Adrenal gland (tissue), 12 donors: ENCODE data around the gene CDK4. TPM values are rescaled to one million over a fixed set of nuclear protein-coding genes. Genes with fewer than 3 reads are reported as not detected.
"Not testable (repeated sequence)": the region's sequence is repeated elsewhere in the genome, so short reads cannot be mapped to it uniquely, and the experiment has no call there.

Source experiments
- DNase-seq, 7 donors: peaks; one replicate each; pipeline ENCODE4 v3.0.0-alpha.2; 2019 to 2020
- H3K27ac ChIP-seq, 5 donors: fragments of 200-600 bp; sonication (generic) in 4 of 5; 1 replicate in 3 of 5; 2 replicates in 2 of 5; pipeline versions ENCODE4 v1.5.1 to v1.8.0; 2016 to 2020; ENCODE audit warnings: mild to moderate bottlenecking in 1 of 5
- H3K27me3 ChIP-seq: fragments of 200-600 bp; 2 replicates; pipeline ENCODE4 v1.8.0; 2021
- H3K36me3 ChIP-seq, 2 donors: fragments of 200-600 bp; replicated peaks in 1 of 2; 1 replicate in 1 of 2; 2 replicates in 1 of 2; pipeline versions ENCODE4 v1.5.1 to v1.8.0; 2018 to 2022
- H3K4me1 ChIP-seq, 2 donors: fragments of 200-600 bp; replicated peaks in 1 of 2; 1 replicate in 1 of 2; 2 replicates in 1 of 2; pipeline versions ENCODE4 v1.5.1 to v1.8.0; 2018 to 2021
- H3K4me3 ChIP-seq, 4 donors: fragments of 200-600 bp; sonication (generic) in 3 of 4; one replicate each; pipeline ENCODE4 v1.5.1; 2016 to 2018
- H3K9me3 ChIP-seq, 3 donors: fragments of 200-600 bp; sonication (generic) in 1 of 3; replicated peaks in 1 of 3; 1 replicate in 2 of 3; 2 replicates in 1 of 3; pipeline versions ENCODE4 v1.5.1 to v1.8.0; 2016 to 2021
- CTCF ChIP-seq, 6 experiments: fragments of 450-650 bp in 4 of 6; fragments of 200-600 bp in 2 of 6; sonication (generic) in 1 of 6; IDR thresholded peaks; 1 replicate in 5 of 6; 2 replicates in 1 of 6; pipeline versions ENCODE4 v1.5.1 to v1.8.0; 2016 to 2021; ENCODE audit warnings: antibody characterized with exemption in 6 of 6, mild to moderate bottlenecking in 2 of 6, moderate library complexity in 1 of 6
- POLR2A ChIP-seq, 2 donors: fragments of 450-650 bp; IDR thresholded peaks; one replicate each; pipeline ENCODE4 v1.6.1; 2017; ENCODE audit warnings: antibody characterized with exemption in 2 of 2, mild to moderate bottlenecking in 2 of 2, moderate library complexity in 1 of 2
- WGBS, 4 donors: extraction: QIAGEN DNeasy Blood & Tissue Kit in 2 of 4; methylation state at CpG; one replicate each; pipeline versions ENCODE4 v1.1.5 to v1.1.7; 2013 to 2017; 5-methylcytosine and 5-hydroxymethylcytosine counted together
- intact Hi-C, 2 donors: fragments of 100-400 bp; cut with DNase I; formaldehyde crosslinking; loops; one replicate each; pipeline versions ENCODE4 v1.14.1 to v1.15.0; 2022 to 2023
- polyA plus RNA-seq, 3 donors: library from polyadenylated mRNA; stranded (reverse); fragments of 200-250 nt in 2 of 3; fragments of 350-450 nt in 1 of 3; fragmentation: Illumina TruSeq in 1 of 3; extraction: RNeasy Lipid Tissue Mini Kit (QIAGEN cat#74804) in 1 of 3; gene quantifications; one replicate each; pipeline ENCODE4 v1.2.3, GENCODE V29; 2013 to 2014
- total RNA-seq, 9 donors: library from RNA; depleted of rRNA in 4 of 9; stranded (reverse); fragments of >200 nt in 4 of 9; fragments of 120-200 nt in 1 of 9; fragmentation: NEBNext Ultra II Directional in 1 of 9; extraction: Animal tissue kit (Norgen Biotek cat#: 25700) in 1 of 9; gene quantifications; one replicate each; pipeline versions ENCODE4 v1.1.0 to v1.2.4, GENCODE V29; 2013 to 2023
- donor health status: healthy with polysubstance abuse.
- donor health status: Bipolar disorder and iron deficiency.
- donor health status: DM: yes; HTN: yes; CAD: no.
- donor health status: DM: no; HTN: no; CAD: no.
- donor health status: DM: no; HTN: no; CAD: no.
- donor health status: DM: yes; HTN: yes; CAD: no.

Gene CDK4
- total and polyA plus RNA-seq, 12 donors = 46.8 to 197 (median 139) TPM

- H3K9me3 ChIP-seq = no peaks in the 10 kb centered on the region
- WGBS, 4 donors = 95 to 97% (median 96%) methylated on average over 20 to 22 of the region's 22 CpGs
Observed at GRCh38 chr12:57717846-57718640, 34.1 kb downstream of the CDK4 start.

GRCh38 chr12:57717131-57717530 is 35.0 kb downstream of the CDK4 start:
- peaks cover 0 to 74% of the 10 kb centered on the region in 2 donors for H3K36me3 ChIP-seq
- 95 to 98% (median 97%) methylated on average over 5 of the region's 5 CpGs for WGBS, 4 donors
- intact Hi-C loops = no loop called here

More at GRCh38 chr12:57717846-57718640, 34.1 kb downstream of the CDK4 start:
- TF ChIP-seq POLR2A (IDR thresholded peaks at IDR 0.05) = no peak
- no peak for TF ChIP-seq CTCF (IDR thresholded peaks at IDR 0.05)
- intact Hi-C loops = no loop called here
- DNase-seq = peak in 1 of 7 donors; percentile 23
- H3K4me3 ChIP-seq = no peak overlapping the region
- no peak overlapping the region for H3K27ac ChIP-seq
- H3K27me3 ChIP-seq = no peaks in the 10 kb centered on the region
- peaks cover 0 to 74% of the 10 kb centered on the region in 2 donors for H3K36me3 ChIP-seq
- H3K4me1 ChIP-seq = no peaks in the 10 kb centered on the region

DNA sequence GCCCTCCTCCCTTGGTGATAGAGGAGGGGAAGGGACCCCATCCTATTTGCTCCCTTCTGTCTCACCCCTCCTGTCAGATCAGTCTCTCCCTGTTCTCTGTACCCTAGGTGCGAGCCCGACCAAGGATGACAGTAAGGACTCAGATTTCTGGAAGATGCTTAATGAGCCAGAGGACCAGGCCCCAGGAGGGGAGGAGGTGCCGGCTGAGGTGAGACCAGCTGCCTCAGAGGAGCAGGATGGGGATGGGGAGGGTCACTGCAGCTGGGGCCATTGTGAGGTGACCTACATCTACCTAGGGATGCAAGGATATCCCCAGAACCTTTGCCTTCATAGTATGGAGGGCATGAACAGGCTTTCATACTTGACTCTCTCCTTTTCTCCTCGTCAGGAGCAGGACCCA is 35.8 kb downstream of the CDK4 start:
- H3K36me3 ChIP-seq = peaks cover 0 to 69% of the 10 kb centered on the region in 2 donors
- H3K27ac ChIP-seq = no peak overlapping the region
- no peaks in the 10 kb centered on the region for H3K9me3 ChIP-seq
- no peaks in the 10 kb centered on the region for H3K4me1 ChIP-seq
- intact Hi-C loops = no loop called here
- H3K4me3 ChIP-seq = no peak overlapping the region
- no peak for TF ChIP-seq POLR2A (IDR thresholded peaks at IDR 0.05)
- TF ChIP-seq CTCF (IDR thresholded peaks at IDR 0.05) = no peak
- 91 to 97% (median 93%) methylated on average over 4 of the region's 4 CpGs for WGBS, 4 donors
- peak in 1 of 7 donors; percentile 33 for DNase-seq
- H3K27me3 ChIP-seq = no peaks in the 10 kb centered on the region

More at GRCh38 chr12:57717131-57717530, 35.0 kb downstream of the CDK4 start:
- peak in 1 of 7 donors; percentile 27 for DNase-seq
- Histone ChIP-seq H3K27me3 (no peaks in the 10 kb centered on the region), H3K9me3 (no peaks in the 10 kb centered on the region), H3K4me3 (no peak overlapping the region), H3K27ac (no peak overlapping the region), H3K4me1 (no peaks in the 10 kb centered on the region)
- TF ChIP-seq POLR2A (IDR thresholded peaks at IDR 0.05) = no peak
- no peak for TF ChIP-seq CTCF (IDR thresholded peaks at IDR 0.05)

GRCh38 chr12:57715786-57716185 is 36.3 kb downstream of the CDK4 start:
- TF ChIP-seq POLR2A (IDR thresholded peaks at IDR 0.05) = no peak
- no peak for TF ChIP-seq CTCF (IDR thresholded peaks at IDR 0.05)
- Histone ChIP-seq H3K9me3 (no peaks in the 10 kb centered on the region), H3K4me3 (no peak overlapping the region), H3K27ac (no peak overlapping the region), H3K4me1 (no peaks in the 10 kb centered on the region), H3K36me3 (peaks cover 0 to 64% of the 10 kb centered on the region in 2 donors), H3K27me3 (no peaks in the 10 kb centered on the region)
- 93 to 96% (median 95%) methylated on average over 12 of the region's 12 CpGs for WGBS, 4 donors
- DNase-seq = peak in 1 of 7 donors; percentile 28
- intact Hi-C loops = no loop called here

DNA sequence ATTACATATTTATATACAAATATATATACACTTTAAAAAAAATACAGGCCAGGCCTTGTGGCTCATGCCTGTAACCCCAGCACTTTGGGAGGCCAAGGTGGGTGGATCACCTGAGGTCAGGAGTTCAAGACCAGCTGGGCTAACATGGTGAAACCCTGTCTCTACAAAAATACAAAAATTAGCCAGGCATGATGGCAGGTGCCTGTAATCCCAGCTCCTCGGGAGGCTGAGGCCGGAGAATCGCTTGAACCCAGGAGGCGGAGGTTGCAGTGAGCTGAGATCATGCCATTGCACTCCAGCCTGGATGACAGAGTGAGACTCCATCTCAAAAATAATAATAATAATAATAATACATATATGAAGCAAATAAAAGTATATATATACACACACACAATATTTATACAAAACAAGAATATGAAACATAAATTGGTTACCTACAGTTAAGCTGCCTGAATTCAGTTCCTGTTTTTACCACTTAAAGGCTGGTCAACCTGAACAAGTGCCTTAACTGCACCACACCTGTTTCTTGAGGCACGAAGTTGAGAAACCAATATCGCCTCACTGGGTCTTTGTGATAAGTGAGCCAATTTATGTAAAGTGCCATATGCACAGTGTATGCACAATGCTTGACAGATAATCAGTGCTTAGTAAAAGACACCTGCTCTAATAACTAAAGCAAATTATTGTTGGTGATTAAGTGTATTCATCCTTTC is 36.9 kb downstream of the CDK4 start:
- H3K4me3 ChIP-seq, intact Hi-C loops, H3K4me1 ChIP-seq, H3K9me3 ChIP-seq, H3K27ac ChIP-seq, H3K27me3 ChIP-seq: not testable (repeated sequence)
- DNase-seq = peak in 1 of 7 donors; percentile 18
- WGBS, 4 donors = 84 to 95% (median 91%) methylated on average over 6 of the region's 6 CpGs
- H3K36me3 ChIP-seq = peaks cover 0 to 58% of the 10 kb centered on the region in 2 donors
